K562 (cell line): ENCODE data around the gene MED20. TPM values are rescaled to one million over a fixed set of nuclear protein-coding genes. Genes with fewer than 3 reads are reported as not detected.

Source experiments
- ATAC-seq: fragments of 200-7000 bp; cut with Tn5 transposase; 3 replicates; pipeline ENCODE4 v1.9.1; 2020; ENCODE audit warnings: moderate library complexity
- BruUV-seq: library from RNA; stranded (reverse); fragments of 400-500 nt; replicated peaks from 2 replicates; lab custom pipeline; 2021; lab: Mats Ljungman, UMichigan
- CTCF ChIA-PET: fragments of 300-600 bp; formaldehyde crosslinking; extraction: SDS; loops from one replicate; lab custom pipeline; 2021; ENCODE audit warnings: low intra/inter-chr PET ratio; lab: Yijun Ruan, JAX
- POLR2A ChIA-PET: fragments of 300-600, 350-650 bp; sonication (Branson Sonifier 250); formaldehyde crosslinking; extraction: SDS; loops from one replicate; lab custom pipeline; 2021; ENCODE audit warnings: antibody characterized with exemption, inconsistent platforms; lab: Yijun Ruan, JAX
- DNase-seq, 4 experiments: peaks; one replicate each; pipeline versions ENCODE4 v3.0.0 to v3.0.0-alpha.2; 2011 to 2018; ENCODE audit warnings: low spot score in 3 of 4, mixed read lengths in 3 of 4; ENCODE audit errors: extremely low read depth in 1 of 4
- FAIRE-seq: peaks from 2 replicates; lab custom pipeline; 2011; peaks lifted over from hg19 to GRCh38; lab: Jason Lieb, UNC
- H2AFZ ChIP-seq: 2 replicates; pipeline ENCODE4 v1.6.0; 2011; ENCODE audit warnings: low read depth, low read length, control low read depth, inconsistent platforms
- H3K27ac ChIP-seq: fragments of 200-600 bp; 3 replicates; pipeline ENCODE4 v1.8.0; 2011; ENCODE audit warnings: low read depth, mild to moderate bottlenecking, control low read depth, inconsistent platforms, low read length, moderate library complexity, mixed read lengths; ENCODE audit errors: extremely low read depth
- H3K27me3 ChIP-seq, 2 experiments: fragments of 300-600 bp in 1 of 2; 2 replicates in 1 of 2; 3 replicates in 1 of 2; pipeline versions ENCODE4 v1.6.0 to v1.8.0; 2011; ENCODE audit warnings: inconsistent platforms in 2 of 2, low read length in 2 of 2, mild to moderate bottlenecking in 1 of 2, mixed read lengths in 1 of 2, moderate library complexity in 1 of 2; ENCODE audit not compliant: control insufficient read depth in 2 of 2, insufficient read depth in 2 of 2
- H3K36me3 ChIP-seq: fragments of 300-600 bp; 3 replicates; pipeline ENCODE4 v1.8.0; 2011; ENCODE audit warnings: mild to moderate bottlenecking, low read length, inconsistent platforms; ENCODE audit not compliant: control insufficient read depth, insufficient read depth
- H3K4me1 ChIP-seq, 2 experiments: fragments of 200-600 bp in 1 of 2; replicated peaks in 1 of 2; 2 replicates in 1 of 2; 3 replicates in 1 of 2; pipeline versions ENCODE4 v1.5.1 to v1.8.0; 2011; ENCODE audit warnings: inconsistent platforms in 2 of 2, low read length in 2 of 2, mild to moderate bottlenecking in 1 of 2, mixed read lengths in 1 of 2, moderate library complexity in 1 of 2; ENCODE audit not compliant: control insufficient read depth in 2 of 2, insufficient read depth in 2 of 2
- H3K4me2 ChIP-seq: 2 replicates; pipeline ENCODE4 v1.6.1; 2011; ENCODE audit warnings: low read length, control low read depth, inconsistent platforms, mixed read lengths; ENCODE audit not compliant: insufficient read depth
- H3K4me3 ChIP-seq: fragments of 200-600 bp; sonication (generic), shearing (Covaris generic); 2 replicates; pipeline ENCODE4 v1.5.1; 2016; ENCODE audit warnings: control low read depth, inconsistent platforms
- H3K79me2 ChIP-seq: fragments of 200-600 bp; 3 replicates; pipeline ENCODE4 v1.8.0; 2011; ENCODE audit warnings: low read length, inconsistent platforms; ENCODE audit not compliant: control insufficient read depth, insufficient read depth
- H3K9ac ChIP-seq, 2 experiments: 2 replicates each; pipeline versions ENCODE4 v1.6.0 to v1.6.1; 2011; ENCODE audit warnings: low read depth in 2 of 2, low read length in 2 of 2, control low read depth in 1 of 2, inconsistent platforms in 1 of 2, mild to moderate bottlenecking in 1 of 2, mixed read lengths in 1 of 2; ENCODE audit not compliant: insufficient read depth in 1 of 2
- H3K9me1 ChIP-seq: one replicate; pipeline ENCODE4 v1.6.0; 2011; ENCODE audit warnings: inconsistent platforms, mild to moderate bottlenecking, low read length, moderate library complexity; ENCODE audit not compliant: control insufficient read depth, insufficient read depth
- H3K9me3 ChIP-seq: replicated peaks from 2 replicates; pipeline ENCODE4 v1.5.1; 2011; ENCODE audit warnings: low read depth, low read length, inconsistent platforms; ENCODE audit not compliant: control insufficient read depth, insufficient read depth
- H4K20me1 ChIP-seq: replicated peaks from 2 replicates; pipeline ENCODE4 v1.6.1; 2011; ENCODE audit warnings: low read length, inconsistent platforms, mixed read lengths; ENCODE audit not compliant: control insufficient read depth, insufficient read depth
- ETV5 ChIP-seq: sonication (generic); formaldehyde crosslinking; IDR thresholded peaks from 2 replicates; pipeline ENCODE4 v1.4.0; 2020; ENCODE audit warnings: low read depth, mild to moderate bottlenecking, missing genetic modification reagents
- HNRNPLL ChIP-seq: fragments of 200-400 bp; formaldehyde crosslinking; IDR thresholded peaks from 2 replicates; pipeline ENCODE4 v1.6.1; 2017; ENCODE audit warnings: low read length, low read depth, mild to moderate bottlenecking; ENCODE audit not compliant: poor library complexity, severe bottlenecking
- KHSRP ChIP-seq: fragments of 450-650 bp; IDR thresholded peaks from 2 replicates; pipeline ENCODE4 v1.6.1; 2017
- NCOR1 ChIP-seq: fragments of 450-650 bp; IDR thresholded peaks from 2 replicates; pipeline ENCODE4 v1.6.1; 2016; ENCODE audit warnings: mild to moderate bottlenecking, moderate library complexity
- SNIP1 ChIP-seq: fragments of 450-650 bp; IDR thresholded peaks from 2 replicates; pipeline ENCODE4 v1.7.1; 2017; ENCODE audit warnings: low read depth, mild to moderate bottlenecking
- STAT5B ChIP-seq: fragments of 250-450 bp; sonication (Bioruptor Pico); IDR thresholded peaks from 2 replicates; pipeline ENCODE4 v1.8.0; 2021; ENCODE audit warnings: mild to moderate bottlenecking, inconsistent platforms
- WGBS: fragments of 100-300 bp; shearing (Covaris generic); methylation state at CpG from one replicate; pipeline ENCODE4 v1.1.6; 2016; ENCODE audit warnings: low coverage, mixed read lengths; ENCODE audit not compliant: insufficient coverage; ENCODE audit errors: missing lambda C conversion rate; 5-methylcytosine and 5-hydroxymethylcytosine counted together
- in situ Hi-C: fragments of 300-500 bp; cut with MboI; formaldehyde crosslinking; loops from 4 replicates; pipeline ENCODE4 v1.15.0; 2018; ENCODE audit warnings: inconsistent platforms, mixed read lengths
- intact Hi-C: fragments of 100-400 bp; cut with micrococcal nuclease; formaldehyde crosslinking; loops from 2 replicates; pipeline ENCODE4 v1.14.2; 2022
- polyA plus RNA-seq, 8 experiments: library from polyadenylated mRNA; depleted of rRNA in 4 of 8; stranded (reverse) in 5 of 8; unstranded in 3 of 8; fragments of >200 nt; fragmentation: Nextera tagmentation in 2 of 8; fragmentation: Illumina TruSeq in 1 of 8; extraction: Ambion mirVana in 2 of 8; extraction: Trizol in 1 of 8; gene quantifications; 2 replicates each; pipeline versions ENCODE4 v1.2.1 to v1.2.3, GENCODE V29; 2011 to 2014; ENCODE audit warnings: inconsistent platforms in 1 of 8, missing spikeins in 1 of 8
- total RNA-seq, 7 experiments: library from RNA; depleted of rRNA in 6 of 7; stranded (reverse); fragments of >200 nt in 6 of 7; fragmentation: Illumina TruSeq in 2 of 7; extraction: Trizol in 2 of 7; gene quantifications; 2 replicates each; pipeline versions ENCODE4 v1.2.1 to v1.2.3, GENCODE V29; 2011 to 2021; ENCODE audit warnings: low replicate concordance in 1 of 7
- TF ChIP-seq, protein P1 (sequence below): sonication (generic); formaldehyde crosslinking; IDR thresholded peaks from 2 replicates; pipeline ENCODE4 v1.9.0; 2022; ENCODE audit warnings: mild to moderate bottlenecking, missing genetic modification reagents
- TF ChIP-seq, protein P2 (sequence below), 2 experiments: fragments of 450-650 bp in 1 of 2; sonication (generic) in 1 of 2; formaldehyde crosslinking in 1 of 2; IDR thresholded peaks; 2 replicates each; pipeline versions ENCODE4 v1.7.1 to v1.9.0; 2016 to 2022; ENCODE audit warnings: inconsistent platforms in 1 of 2, mild to moderate bottlenecking in 1 of 2, missing genetic modification reagents in 1 of 2

The MED20 gene
- total and polyA plus RNA-seq, 9 of the 15 experiments (the other 6 are each of a cell fraction or from before 2014, with no cell fraction given): 27.3 to 80.9 (median 46.0) TPM

DNA sequence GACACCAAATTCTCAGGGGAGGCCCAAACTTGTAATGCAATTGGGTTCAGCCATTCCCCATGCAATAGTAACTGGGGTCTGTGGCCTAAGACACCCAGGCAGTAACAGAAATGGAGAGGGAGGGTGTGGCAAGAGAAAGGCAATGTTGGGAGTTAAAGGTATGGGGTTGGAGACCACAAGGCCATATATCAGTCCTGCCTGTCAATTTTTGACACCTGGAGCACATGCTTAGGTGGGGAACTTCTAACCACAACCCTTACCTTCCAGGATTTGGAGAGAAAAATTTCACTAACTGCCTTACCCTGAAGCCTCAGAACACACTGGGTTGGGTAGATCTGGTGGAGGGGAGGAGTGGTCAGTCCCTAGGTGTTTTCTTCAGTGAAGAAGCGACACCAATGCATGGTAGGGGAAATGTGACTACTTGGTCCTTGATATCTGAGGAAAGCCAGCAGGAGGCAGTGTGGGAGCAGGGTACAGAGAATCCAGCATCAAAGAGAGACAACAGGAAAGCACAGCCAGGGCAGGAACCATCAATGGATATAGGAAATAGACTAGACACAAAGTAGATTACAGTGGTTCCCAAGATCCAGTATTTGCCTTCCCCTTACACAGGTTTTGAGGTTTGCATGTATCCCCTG lies 18.9 kb downstream of the MED20 start:
- ChIA-PET POLR2A (interaction anchor here (0.9 to 1.5 kb wide), 2 partner anchors 14 to 140 kb away, joined by 3 to 4 read pairs; no protein-coding TSS in a partner anchor), CTCF (interaction anchor here (1.0 to 2.6 kb wide), 3 partner anchors 142 to 265 kb away, joined by 3 to 30 read pairs (median 3); no protein-coding TSS in a partner anchor)
- H2AFZ ChIP-seq: no peak overlapping the region
- no peak overlapping the region for H3K4me3 ChIP-seq
- H3K79me2 ChIP-seq: no peaks in the 10 kb centered on the region
- H3K36me3 ChIP-seq: peaks cover 27% of the 10 kb centered on the region
- FAIRE-seq (peak; percentile 89), ATAC-seq (peak; percentile 96), DNase-seq (peak; percentile 47 to 84 (median 66))
- H3K4me1 ChIP-seq: peaks cover 0 to 2% of the 10 kb centered on the region in 2 experiments; a peak in 1 of 5 replicates
- no peaks in the 10 kb centered on the region for H3K9me1 ChIP-seq
- H3K4me2 ChIP-seq: no peak overlapping the region
- 53% methylated on average over 1 of the region's 1 CpG for WGBS
- in situ Hi-C loops (loop anchor here (10.0 kb wide), 1 partner anchor 143 kb away; no protein-coding TSS in a partner anchor), intact Hi-C loops (loop anchor here (1.0 to 2.0 kb wide), 5 partner anchors 34 to 264 kb away; no protein-coding TSS in a partner anchor)
- no peak overlapping the region; the same call in 2 of the 3 replicates for H3K27ac ChIP-seq
- H4K20me1 ChIP-seq: no peaks in the 10 kb centered on the region
- H3K9ac ChIP-seq: no peak overlapping the region
- H3K9me3 ChIP-seq: no peaks in the 10 kb centered on the region
- no peaks in the 10 kb centered on the region for H3K27me3 ChIP-seq
- no TSS peak for BruUV-seq
- TF ChIP-seq, protein P1, sequence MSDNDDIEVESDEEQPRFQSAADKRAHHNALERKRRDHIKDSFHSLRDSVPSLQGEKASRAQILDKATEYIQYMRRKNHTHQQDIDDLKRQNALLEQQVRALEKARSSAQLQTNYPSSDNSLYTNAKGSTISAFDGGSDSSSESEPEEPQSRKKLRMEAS (CRISPR knock-in tag): no peak
- TF ChIP-seq SNIP1 (no peak), ETV5 (CRISPR knock-in tag) (0 out of 2 replicates have a peak, but pooled peaks have one; percentile 49), STAT5B (CRISPR knock-in tag) (no peak), KHSRP (no peak), HNRNPLL (no peak), NCOR1 (no peak)
- TF ChIP-seq, protein P2, sequence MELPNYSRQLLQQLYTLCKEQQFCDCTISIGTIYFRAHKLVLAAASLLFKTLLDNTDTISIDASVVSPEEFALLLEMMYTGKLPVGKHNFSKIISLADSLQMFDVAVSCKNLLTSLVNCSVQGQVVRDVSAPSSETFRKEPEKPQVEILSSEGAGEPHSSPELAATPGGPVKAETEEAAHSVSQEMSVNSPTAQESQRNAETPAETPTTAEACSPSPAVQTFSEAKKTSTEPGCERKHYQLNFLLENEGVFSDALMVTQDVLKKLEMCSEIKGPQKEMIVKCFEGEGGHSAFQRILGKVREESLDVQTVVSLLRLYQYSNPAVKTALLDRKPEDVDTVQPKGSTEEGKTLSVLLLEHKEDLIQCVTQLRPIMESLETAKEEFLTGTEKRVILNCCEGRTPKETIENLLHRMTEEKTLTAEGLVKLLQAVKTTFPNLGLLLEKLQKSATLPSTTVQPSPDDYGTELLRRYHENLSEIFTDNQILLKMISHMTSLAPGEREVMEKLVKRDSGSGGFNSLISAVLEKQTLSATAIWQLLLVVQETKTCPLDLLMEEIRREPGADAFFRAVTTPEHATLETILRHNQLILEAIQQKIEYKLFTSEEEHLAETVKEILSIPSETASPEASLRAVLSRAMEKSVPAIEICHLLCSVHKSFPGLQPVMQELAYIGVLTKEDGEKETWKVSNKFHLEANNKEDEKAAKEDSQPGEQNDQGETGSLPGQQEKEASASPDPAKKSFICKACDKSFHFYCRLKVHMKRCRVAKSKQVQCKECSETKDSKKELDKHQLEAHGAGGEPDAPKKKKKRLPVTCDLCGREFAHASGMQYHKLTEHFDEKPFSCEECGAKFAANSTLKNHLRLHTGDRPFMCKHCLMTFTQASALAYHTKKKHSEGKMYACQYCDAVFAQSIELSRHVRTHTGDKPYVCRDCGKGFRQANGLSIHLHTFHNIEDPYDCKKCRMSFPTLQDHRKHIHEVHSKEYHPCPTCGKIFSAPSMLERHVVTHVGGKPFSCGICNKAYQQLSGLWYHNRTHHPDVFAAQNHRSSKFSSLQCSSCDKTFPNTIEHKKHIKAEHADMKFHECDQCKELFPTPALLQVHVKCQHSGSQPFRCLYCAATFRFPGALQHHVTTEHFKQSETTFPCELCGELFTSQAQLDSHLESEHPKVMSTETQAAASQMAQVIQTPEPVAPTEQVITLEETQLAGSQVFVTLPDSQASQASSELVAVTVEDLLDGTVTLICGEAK (IDR thresholded peaks at IDR 0.05): no peak
- TF ChIP-seq, protein P2 (CRISPR knock-in tag; IDR thresholded peaks at IDR 0.05): no peak
